ENCODE data around the gene COX19.

COX19 gene

DNA sequence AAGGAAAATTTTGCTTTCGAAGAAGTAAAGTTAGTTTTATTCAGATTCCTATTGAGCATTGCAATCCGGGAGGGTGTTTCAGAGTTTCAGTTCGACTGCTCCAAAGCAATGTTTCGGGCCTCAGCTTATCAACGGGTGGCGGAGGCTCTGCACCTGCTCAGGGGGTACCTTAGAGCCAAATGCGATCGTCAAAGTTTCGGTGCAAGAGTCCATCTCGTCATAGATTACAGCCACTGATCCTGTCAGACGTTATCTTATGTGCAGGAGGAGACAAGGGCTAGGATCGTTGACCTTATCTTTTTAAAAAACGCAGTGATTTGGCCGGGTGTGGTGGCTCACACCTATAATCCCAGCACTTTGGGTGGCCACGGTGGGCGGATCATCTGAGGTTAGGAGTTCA is 3.8 kb upstream of the COX19 start:
- no peak overlapping the region for H3K4me3 ChIP-seq (ENCODE audit: low read depth, low read length)
- DNase-seq (ENCODE audit: low read depth), result no peak
- TF ChIP-seq, protein P1, sequence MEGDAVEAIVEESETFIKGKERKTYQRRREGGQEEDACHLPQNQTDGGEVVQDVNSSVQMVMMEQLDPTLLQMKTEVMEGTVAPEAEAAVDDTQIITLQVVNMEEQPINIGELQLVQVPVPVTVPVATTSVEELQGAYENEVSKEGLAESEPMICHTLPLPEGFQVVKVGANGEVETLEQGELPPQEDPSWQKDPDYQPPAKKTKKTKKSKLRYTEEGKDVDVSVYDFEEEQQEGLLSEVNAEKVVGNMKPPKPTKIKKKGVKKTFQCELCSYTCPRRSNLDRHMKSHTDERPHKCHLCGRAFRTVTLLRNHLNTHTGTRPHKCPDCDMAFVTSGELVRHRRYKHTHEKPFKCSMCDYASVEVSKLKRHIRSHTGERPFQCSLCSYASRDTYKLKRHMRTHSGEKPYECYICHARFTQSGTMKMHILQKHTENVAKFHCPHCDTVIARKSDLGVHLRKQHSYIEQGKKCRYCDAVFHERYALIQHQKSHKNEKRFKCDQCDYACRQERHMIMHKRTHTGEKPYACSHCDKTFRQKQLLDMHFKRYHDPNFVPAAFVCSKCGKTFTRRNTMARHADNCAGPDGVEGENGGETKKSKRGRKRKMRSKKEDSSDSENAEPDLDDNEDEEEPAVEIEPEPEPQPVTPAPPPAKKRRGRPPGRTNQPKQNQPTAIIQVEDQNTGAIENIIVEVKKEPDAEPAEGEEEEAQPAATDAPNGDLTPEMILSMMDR (IDR thresholded peaks at IDR 0.05; ENCODE audit: low read depth, low read length, missing control alignments), result no peak

DNA sequence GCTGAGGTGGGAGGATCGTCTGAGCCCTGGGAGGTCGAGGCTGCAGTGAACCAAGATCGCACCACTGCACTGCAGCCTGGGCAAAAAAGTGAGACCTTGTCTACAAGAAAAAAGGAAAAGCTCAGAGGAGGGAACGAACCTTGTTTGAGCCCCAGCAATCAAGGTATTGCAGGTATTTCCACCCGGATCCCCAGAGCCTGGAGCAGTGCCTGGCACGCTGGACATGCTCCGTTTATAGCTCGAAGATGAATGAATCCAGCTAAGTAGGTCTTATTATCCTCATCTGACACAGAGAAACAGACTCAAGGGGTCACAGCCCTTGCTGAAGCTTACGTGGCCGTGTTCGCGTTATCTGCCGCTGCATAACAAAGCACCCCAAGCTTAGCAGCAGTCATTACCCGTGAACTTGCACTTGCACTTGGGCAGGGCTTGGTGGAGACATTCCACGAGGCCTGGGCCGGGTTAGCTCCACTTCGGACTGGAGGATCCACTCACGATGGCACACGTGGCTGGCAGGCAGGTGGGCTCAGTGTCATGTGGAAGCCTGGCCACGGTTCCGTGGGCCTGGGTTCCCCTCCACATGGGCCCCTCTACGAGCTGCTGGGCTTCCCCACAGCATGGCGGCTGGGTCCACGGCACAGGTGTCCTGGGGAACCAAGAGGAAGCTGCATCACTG is 3.2 kb upstream of the COX19 start:
- H3K4me3 ChIP-seq (ENCODE audit: low read depth, low read length), result no peak overlapping the region
- TF ChIP-seq, protein P1 (IDR thresholded peaks at IDR 0.05; ENCODE audit: low read depth, low read length, missing control alignments), result no peak
- DNase-seq (ENCODE audit: low read depth), result no peak

DNA sequence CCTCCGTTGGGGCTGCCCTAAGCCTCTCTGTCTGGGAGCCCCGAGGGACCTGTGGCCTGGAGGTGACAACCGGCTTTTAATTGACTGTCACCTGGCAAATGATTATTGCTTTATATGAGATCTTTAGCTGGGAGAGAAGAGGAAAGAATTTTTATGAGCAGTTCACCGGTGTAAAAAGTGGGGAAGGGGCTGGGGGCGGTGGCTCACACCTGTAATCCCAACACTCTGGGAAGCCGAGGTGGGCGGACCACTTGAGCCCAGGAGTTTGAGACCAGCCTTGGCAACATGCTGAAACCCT is 2.6 kb upstream of the COX19 start:
- no peak overlapping the region for H3K4me3 ChIP-seq (ENCODE audit: low read depth, low read length)
- TF ChIP-seq, protein P1 (IDR thresholded peaks at IDR 0.05; ENCODE audit: low read depth, low read length, missing control alignments), result no peak
- no peak for DNase-seq (ENCODE audit: low read depth)

DNA sequence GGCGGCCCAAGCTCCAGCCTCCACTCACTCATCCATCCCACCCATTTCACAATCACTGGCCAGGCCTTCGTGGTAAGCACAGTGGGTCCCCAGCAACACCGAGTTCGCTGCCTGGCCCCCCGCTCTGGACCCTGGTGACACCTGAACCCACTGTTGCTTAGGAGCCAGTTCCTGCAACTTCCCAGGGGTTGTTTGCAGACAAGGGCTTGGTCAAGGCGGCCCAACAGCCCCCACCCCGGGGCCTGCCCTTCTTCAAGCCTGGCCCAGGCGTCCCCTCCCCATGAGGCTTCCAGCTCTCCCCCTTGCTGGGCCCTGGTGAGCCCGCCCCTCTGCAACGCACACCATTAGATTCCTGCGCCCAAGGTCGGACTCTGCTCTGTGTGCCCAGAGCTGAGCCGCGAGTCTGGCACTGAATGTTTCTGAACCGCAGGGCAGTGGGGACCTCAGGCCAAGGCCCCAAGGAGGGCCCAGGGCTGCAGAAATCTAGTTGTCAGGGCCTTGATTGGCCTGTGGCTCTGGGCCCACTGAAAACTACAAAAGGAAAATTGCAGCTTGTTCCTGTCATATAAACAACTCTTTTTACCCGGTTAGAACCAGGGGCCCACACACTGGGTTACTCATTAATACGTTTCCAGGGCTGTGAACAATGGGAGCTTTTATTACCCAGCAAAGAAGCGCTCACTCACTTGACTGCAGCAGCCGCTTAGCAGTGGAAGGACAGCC is 2.1 kb upstream of the COX19 start:
- DNase-seq (ENCODE audit: low read depth), result no peak
- H3K4me3 ChIP-seq (ENCODE audit: low read depth, low read length), result no peak overlapping the region

DNA sequence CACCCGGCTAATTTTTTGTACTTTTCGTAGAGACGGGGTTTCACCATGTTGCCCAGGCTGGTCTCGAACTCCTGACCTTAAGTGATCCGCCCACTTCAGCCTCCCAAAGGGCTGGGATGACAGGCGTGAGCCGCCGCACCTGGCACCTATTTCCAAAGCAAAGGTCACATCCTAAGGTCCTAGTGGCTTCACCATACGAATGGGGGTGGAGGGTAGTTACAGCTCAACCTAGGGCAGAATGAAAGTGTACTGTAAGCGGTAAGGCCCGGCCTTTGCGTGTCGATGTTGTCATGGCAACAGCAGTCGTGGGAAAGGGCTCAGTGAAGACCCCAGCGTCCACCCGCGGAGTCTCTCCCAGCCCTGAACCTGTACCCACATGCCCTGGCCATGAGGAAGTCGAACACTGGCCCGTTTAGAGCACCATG is 1.6 kb upstream of the COX19 start:
- DNase-seq (ENCODE audit: low read depth), result no peak
- TF ChIP-seq, protein P1 (IDR thresholded peaks at IDR 0.05; ENCODE audit: low read depth, low read length, missing control alignments), result no peak
- no peak overlapping the region for H3K4me3 ChIP-seq (ENCODE audit: low read depth, low read length)

More for the DNA sequence above, 2.1 kb upstream of the COX19 start:
- TF ChIP-seq, protein P1 (IDR thresholded peaks at IDR 0.05; ENCODE audit: low read depth, low read length, missing control alignments), result no peak

DNA sequence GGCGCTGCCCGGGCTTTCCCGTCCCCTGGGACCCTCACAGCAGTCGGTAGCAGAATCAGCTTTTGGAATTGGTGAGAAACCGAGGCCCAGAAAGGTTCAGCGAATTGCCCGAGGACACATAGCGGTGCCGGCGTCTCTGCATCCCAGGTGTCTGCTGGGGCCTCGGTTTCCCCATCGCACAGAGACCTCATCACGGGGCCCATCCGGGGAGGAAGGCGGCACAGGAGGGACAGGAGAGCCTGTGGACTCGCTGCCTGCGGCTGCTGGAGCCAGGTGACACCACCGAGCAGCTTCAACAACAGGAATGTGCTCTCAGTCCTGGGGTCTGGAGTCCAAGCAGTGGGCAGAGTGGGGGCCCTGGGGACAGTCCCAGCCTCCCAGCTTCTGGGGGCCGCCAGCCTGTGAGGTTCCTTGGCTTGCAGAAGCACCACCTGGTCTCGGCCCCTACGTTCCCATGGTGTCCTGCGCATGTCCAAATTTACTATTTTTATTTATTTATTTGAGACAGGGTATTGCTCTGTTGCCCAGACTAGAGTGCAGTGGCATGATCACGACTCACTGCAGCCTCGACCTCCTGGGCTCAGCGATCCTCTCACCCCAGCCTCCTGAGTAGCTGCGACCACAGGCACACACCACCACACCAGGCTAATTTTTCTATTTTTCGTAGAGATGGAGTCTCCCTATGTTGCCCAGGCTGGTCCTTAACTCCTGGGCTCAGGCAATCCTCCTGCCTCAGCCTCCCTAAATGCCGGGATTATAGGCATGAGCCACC is 539 bp upstream of the COX19 start:
- TF ChIP-seq, protein P1 (IDR thresholded peaks at IDR 0.05; ENCODE audit: low read depth, low read length, missing control alignments), result no peak
- no peak for DNase-seq (ENCODE audit: low read depth)
- H3K4me3 ChIP-seq (ENCODE audit: low read depth, low read length), result no peak overlapping the region
